ENCODE data around the gene SUCLG1.

The SUCLG1 gene

GRCh38 chr2:84459018-84459943 is at the start of gene SUCLG1:
Gene SUCLG1 (minus strand): TSS chr2:84459280. CDS start chr2:84459269, 11 bp downstream.
- DNase-seq (peak; percentile 82), ATAC-seq (peak; percentile 93)
- Mint-ChIP-seq H3K27me3 (no peaks in the 10 kb centered on the region), H3K4me1 (peaks cover 48% of the 10 kb centered on the region), H3K9me3 (no peaks in the 10 kb centered on the region), H3K36me3 (ENCODE audit: low read depth) (peaks cover 9% of the 10 kb centered on the region), H3K27ac (peak within 1 kb of the TSS; percentile 100), H3K4me3 (peak within 1 kb of the TSS; percentile 93)

- H3K9me3 Mint-ChIP-seq = peaks cover 3% of the 10 kb centered on the region
- no peak overlapping the region for H3K4me3 Mint-ChIP-seq
- H3K27me3 Mint-ChIP-seq = no peaks in the 10 kb centered on the region
- ATAC-seq (no peak), DNase-seq (no peak)
- H3K27ac Mint-ChIP-seq = no peak overlapping the region
- H3K4me1 Mint-ChIP-seq = peaks cover 8% of the 10 kb centered on the region
- H3K36me3 Mint-ChIP-seq (ENCODE audit: low read depth) = no peaks in the 10 kb centered on the region
Measured at GRCh38 chr2:84498150-84498799, 39.2 kb upstream of the SUCLG1 start.

- peaks cover 8% of the 10 kb centered on the region for H3K4me1 Mint-ChIP-seq
- H3K27me3 Mint-ChIP-seq = no peaks in the 10 kb centered on the region
- no peak overlapping the region for H3K27ac Mint-ChIP-seq
- ATAC-seq = no peak
- DNase-seq = no peak
- H3K9me3 Mint-ChIP-seq = peaks cover 3% of the 10 kb centered on the region
- no peaks in the 10 kb centered on the region for H3K36me3 Mint-ChIP-seq (ENCODE audit: low read depth)
- no peak overlapping the region for H3K4me3 Mint-ChIP-seq
Measured at GRCh38 chr2:84497285-84497684, 38.2 kb upstream of the SUCLG1 start.

GRCh38 chr2:84496386-84496785 is 37.3 kb upstream of the SUCLG1 start:
- ATAC-seq = no peak
- no peak overlapping the region for H3K27ac Mint-ChIP-seq
- peaks cover 8% of the 10 kb centered on the region for H3K4me1 Mint-ChIP-seq
- H3K4me3 Mint-ChIP-seq = no peak overlapping the region
- no peaks in the 10 kb centered on the region for H3K27me3 Mint-ChIP-seq
- no peak for DNase-seq
- H3K36me3 Mint-ChIP-seq (ENCODE audit: low read depth) = no peaks in the 10 kb centered on the region
- H3K9me3 Mint-ChIP-seq = no peaks in the 10 kb centered on the region

- Mint-ChIP-seq H3K4me3 (no peak overlapping the region), H3K36me3 (ENCODE audit: low read depth) (no peaks in the 10 kb centered on the region), H3K27ac (no peak overlapping the region)
Measured at GRCh38 chr2:84495539-84496146, 36.6 kb upstream of the SUCLG1 start.

GRCh38 chr2:84494070-84494469 is 35.0 kb upstream of the SUCLG1 start:
- ATAC-seq = no peak
- Mint-ChIP-seq H3K9me3 (no peaks in the 10 kb centered on the region), H3K36me3 (ENCODE audit: low read depth) (no peaks in the 10 kb centered on the region), H3K4me3 (no peak overlapping the region), H3K27ac (no peak overlapping the region), H3K4me1 (peaks cover 8% of the 10 kb centered on the region), H3K27me3 (no peaks in the 10 kb centered on the region)
- DNase-seq = no peak

More at GRCh38 chr2:84495539-84496146, 36.6 kb upstream of the SUCLG1 start:
- DNase-seq (no peak), ATAC-seq (peak; percentile 89)
- no peaks in the 10 kb centered on the region for H3K9me3 Mint-ChIP-seq
- no peaks in the 10 kb centered on the region for H3K27me3 Mint-ChIP-seq
- H3K4me1 Mint-ChIP-seq = peaks cover 8% of the 10 kb centered on the region

- ATAC-seq (no peak), DNase-seq (no peak)
- Mint-ChIP-seq H3K36me3 (ENCODE audit: low read depth) (no peaks in the 10 kb centered on the region), H3K27ac (no peak overlapping the region), H3K4me1 (peaks cover 8% of the 10 kb centered on the region), H3K27me3 (no peaks in the 10 kb centered on the region), H3K4me3 (no peak overlapping the region), H3K9me3 (no peaks in the 10 kb centered on the region)
Measured at GRCh38 chr2:84493514-84493913, 34.4 kb upstream of the SUCLG1 start.

GRCh38 chr2:84492571-84492970 is 33.5 kb upstream of the SUCLG1 start:
- no peaks in the 10 kb centered on the region for H3K27me3 Mint-ChIP-seq
- H3K4me1 Mint-ChIP-seq = peaks cover 6% of the 10 kb centered on the region
- no peak overlapping the region for H3K27ac Mint-ChIP-seq
- ATAC-seq = no peak
- DNase-seq = no peak
- H3K36me3 Mint-ChIP-seq (ENCODE audit: low read depth) = no peaks in the 10 kb centered on the region
- H3K9me3 Mint-ChIP-seq = no peaks in the 10 kb centered on the region
- no peak overlapping the region for H3K4me3 Mint-ChIP-seq

GRCh38 chr2:84491741-84492140 is 32.7 kb upstream of the SUCLG1 start:
- Mint-ChIP-seq H3K27me3 (no peaks in the 10 kb centered on the region), H3K4me1 (peaks cover 6% of the 10 kb centered on the region), H3K27ac (no peak overlapping the region), H3K9me3 (no peaks in the 10 kb centered on the region), H3K36me3 (ENCODE audit: low read depth) (no peaks in the 10 kb centered on the region), H3K4me3 (no peak overlapping the region)
- no peak for ATAC-seq
- DNase-seq = no peak

GRCh38 chr2:84491256-84491655 is 32.2 kb upstream of the SUCLG1 start:
- no peak overlapping the region for H3K27ac Mint-ChIP-seq
- H3K27me3 Mint-ChIP-seq = no peaks in the 10 kb centered on the region
- ATAC-seq (no peak), DNase-seq (no peak)
- peaks cover 6% of the 10 kb centered on the region for H3K4me1 Mint-ChIP-seq
- H3K4me3 Mint-ChIP-seq = no peak overlapping the region
- H3K9me3 Mint-ChIP-seq = no peaks in the 10 kb centered on the region
- no peaks in the 10 kb centered on the region for H3K36me3 Mint-ChIP-seq (ENCODE audit: low read depth)

- H3K27me3 Mint-ChIP-seq = peaks cover 1% of the 10 kb centered on the region
- H3K9me3 Mint-ChIP-seq = no peaks in the 10 kb centered on the region
- ATAC-seq (no peak), DNase-seq (no peak)
- H3K4me1 Mint-ChIP-seq = peaks cover 2% of the 10 kb centered on the region
- no peaks in the 10 kb centered on the region for H3K36me3 Mint-ChIP-seq (ENCODE audit: low read depth)
- H3K4me3 Mint-ChIP-seq = no peak overlapping the region
- no peak overlapping the region for H3K27ac Mint-ChIP-seq
Measured at GRCh38 chr2:84487298-84487996, 28.4 kb upstream of the SUCLG1 start.

GRCh38 chr2:84486441-84487115 is 27.5 kb upstream of the SUCLG1 start:
- Mint-ChIP-seq H3K27me3 (peaks cover 1% of the 10 kb centered on the region), H3K36me3 (ENCODE audit: low read depth) (no peaks in the 10 kb centered on the region), H3K27ac (no peak overlapping the region), H3K9me3 (no peaks in the 10 kb centered on the region), H3K4me3 (no peak overlapping the region), H3K4me1 (peaks cover 11% of the 10 kb centered on the region)
- DNase-seq (no peak), ATAC-seq (no peak)

- no peak for DNase-seq
- Mint-ChIP-seq H3K27ac (no peak overlapping the region), H3K9me3 (no peaks in the 10 kb centered on the region), H3K36me3 (ENCODE audit: low read depth) (no peaks in the 10 kb centered on the region), H3K4me1 (peaks cover 17% of the 10 kb centered on the region), H3K4me3 (no peak overlapping the region), H3K27me3 (peaks cover 1% of the 10 kb centered on the region)
- no peak for ATAC-seq
Measured at GRCh38 chr2:84483320-84483719, 24.2 kb upstream of the SUCLG1 start.

- no peak for ATAC-seq
- Mint-ChIP-seq H3K27ac (no peak overlapping the region), H3K36me3 (ENCODE audit: low read depth) (no peaks in the 10 kb centered on the region)
Measured at GRCh38 chr2:84482603-84483002, 23.5 kb upstream of the SUCLG1 start.

More at GRCh38 chr2:84482603-84483002, 23.5 kb upstream of the SUCLG1 start:
- DNase-seq = no peak
- Mint-ChIP-seq H3K4me1 (peaks cover 17% of the 10 kb centered on the region), H3K9me3 (peaks cover 1% of the 10 kb centered on the region), H3K27me3 (peaks cover 1% of the 10 kb centered on the region), H3K4me3 (no peak overlapping the region)

Data from activated naive CD8-positive, alpha-beta T cell treated with anti-CD3 and anti-CD28 coated beads, Interleukin-2, amount 50 U/mL, for 24 hours (primary cell).